Spinal cord (tissue), 10 donors: Measurements from ENCODE around the gene HAS3. TPM values are rescaled to one million over a fixed set of nuclear protein-coding genes. Genes with fewer than 3 reads are reported as not detected.
"Not testable (repeated sequence)": the region's sequence is repeated elsewhere in the genome, so short reads cannot be mapped to it uniquely, and the experiment has no call there.

Experiments
- DNase-seq, 6 donors: peaks; one replicate each; pipeline versions ENCODE4 v3.0.0 to v3.0.0-alpha.2; 2013 to 2015; ENCODE audit warnings: low spot score in 6 of 6, low read depth in 4 of 6
- H3K27ac ChIP-seq: one replicate; pipeline ENCODE4 v1.5.1; 2013; ENCODE audit warnings: low read depth, low read length, control low read depth
- H3K27me3 ChIP-seq: one replicate; pipeline ENCODE4 v1.6.1; 2013; ENCODE audit warnings: low read length; ENCODE audit not compliant: control insufficient read depth, insufficient read depth
- H3K36me3 ChIP-seq: one replicate; pipeline ENCODE4 v1.6.1; 2013; ENCODE audit warnings: low read length; ENCODE audit not compliant: control insufficient read depth, insufficient read depth
- H3K4me1 ChIP-seq: one replicate; pipeline ENCODE4 v1.6.1; 2013; ENCODE audit warnings: low read length; ENCODE audit not compliant: control insufficient read depth, insufficient read depth
- H3K4me3 ChIP-seq: one replicate; pipeline ENCODE4 v1.5.1; 2013; ENCODE audit warnings: low read depth, low read length, control low read depth
- H3K9me3 ChIP-seq: one replicate; pipeline ENCODE4 v1.6.1; 2013; ENCODE audit warnings: low read length; ENCODE audit not compliant: control insufficient read depth, insufficient read depth
- WGBS: methylation state at CpG from one replicate; pipeline ENCODE4 v1.1.5; 2013; ENCODE audit warnings: missing lambda C conversion rate; ENCODE audit not compliant: insufficient coverage; 5-methylcytosine and 5-hydroxymethylcytosine counted together
- long read RNA-seq, 4 donors: transcript quantifications; one replicate each; lab custom pipeline, GENCODE V29; 2026
- polyA plus RNA-seq, 2 donors: library from polyadenylated mRNA; unstranded; fragments of 120-200 nt; gene quantifications; one replicate each; pipeline ENCODE4 v1.2.1, GENCODE V29; 2013; ENCODE audit not compliant: insufficient read length in 2 of 2
- total RNA-seq, 2 donors: library from RNA; depleted of rRNA in 1 of 2; stranded (reverse); fragments of 120-200 nt in 1 of 2; fragments of >200 nt in 1 of 2; gene quantifications; one replicate each; pipeline versions ENCODE4 v1.2.3 to v1.2.4, GENCODE V29; 2013 to 2014
- donor health status: healthy.

The HAS3 gene, protein sequence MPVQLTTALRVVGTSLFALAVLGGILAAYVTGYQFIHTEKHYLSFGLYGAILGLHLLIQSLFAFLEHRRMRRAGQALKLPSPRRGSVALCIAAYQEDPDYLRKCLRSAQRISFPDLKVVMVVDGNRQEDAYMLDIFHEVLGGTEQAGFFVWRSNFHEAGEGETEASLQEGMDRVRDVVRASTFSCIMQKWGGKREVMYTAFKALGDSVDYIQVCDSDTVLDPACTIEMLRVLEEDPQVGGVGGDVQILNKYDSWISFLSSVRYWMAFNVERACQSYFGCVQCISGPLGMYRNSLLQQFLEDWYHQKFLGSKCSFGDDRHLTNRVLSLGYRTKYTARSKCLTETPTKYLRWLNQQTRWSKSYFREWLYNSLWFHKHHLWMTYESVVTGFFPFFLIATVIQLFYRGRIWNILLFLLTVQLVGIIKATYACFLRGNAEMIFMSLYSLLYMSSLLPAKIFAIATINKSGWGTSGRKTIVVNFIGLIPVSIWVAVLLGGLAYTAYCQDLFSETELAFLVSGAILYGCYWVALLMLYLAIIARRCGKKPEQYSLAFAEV
- 1 to 10 TPM; 1.4 to 1.7 TPM for total RNA-seq
- 1 to 10 TPM; 5.8 to 6.6 TPM for polyA plus RNA-seq
- long read RNA-seq, donor 1, partial matches to known transcripts: 0 of 1 reads
- long read RNA-seq, donor 1, other reads (novel, unspliced or antisense): 0 of 1 reads
- long read RNA-seq, donor 2, partial matches to known transcripts: 13 of 13 reads
- long read RNA-seq, donor 2, other reads (novel, unspliced or antisense): 0 of 13 reads
- long read RNA-seq, donor 3: 0 reads
- long read RNA-seq, donor 4, partial matches to known transcripts: 5 of 23 reads
- long read RNA-seq, donor 4, other reads (novel, unspliced or antisense): 18 of 23 reads

DNA sequence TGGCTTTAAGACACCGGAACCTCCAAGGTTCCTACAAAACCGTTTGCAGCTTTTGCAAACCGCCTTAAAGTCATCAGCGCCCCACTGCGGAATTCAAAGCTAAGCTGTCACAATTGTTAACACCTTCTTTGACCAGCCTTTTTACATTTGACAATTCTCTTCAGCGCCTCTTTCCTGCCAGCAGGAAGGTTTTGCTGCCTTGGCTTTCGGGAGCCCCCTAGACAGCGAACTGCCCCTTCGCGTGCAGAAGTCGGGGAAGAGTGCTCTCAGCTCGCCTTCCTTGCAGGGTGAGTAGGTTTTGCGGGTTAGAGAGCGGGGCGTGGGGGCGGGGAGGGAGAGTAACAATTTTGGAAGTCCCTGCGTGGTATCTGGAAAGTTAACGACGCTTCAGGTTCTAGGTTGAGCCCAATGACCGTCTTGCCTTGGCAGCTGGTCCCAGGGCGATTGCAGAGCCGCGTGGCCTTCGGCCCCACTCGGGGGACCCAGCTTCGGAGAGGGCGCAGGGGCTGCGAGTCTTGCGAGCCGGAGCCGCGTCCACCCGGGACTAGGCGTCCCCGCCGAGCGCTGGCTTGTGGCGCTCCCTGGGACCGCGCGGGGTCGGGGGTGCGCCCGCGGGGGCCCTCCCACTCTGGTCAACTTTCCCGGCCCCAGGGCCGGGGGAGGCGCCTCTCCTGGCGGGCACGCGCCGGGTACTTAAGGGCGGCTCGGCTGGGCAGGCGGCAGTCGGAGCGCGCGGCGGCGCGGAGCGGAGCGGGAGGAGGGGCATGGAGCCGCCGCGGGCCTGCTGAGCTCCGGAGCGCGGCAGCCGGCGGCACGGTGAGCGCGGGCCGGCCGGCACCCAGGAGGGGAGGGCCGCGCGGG is at the start of gene HAS3:
TSS of gene HAS3 (plus strand) at position 153 of the 861 bp plus-strand sequence. CDS start 3,743 bp downstream, outside the sequence.
- Histone ChIP-seq H3K4me3 (peak within 1 kb of the TSS; percentile 43), H3K36me3 (peaks cover 19% of the 10 kb centered on the region), H3K27me3 (peaks cover 17% of the 10 kb centered on the region), H3K4me1 (peaks cover 42% of the 10 kb centered on the region), H3K27ac (no peak within 1 kb of the TSS), H3K9me3 (no peaks in the 10 kb centered on the region)
- peak in 2 of 6 donors; percentile 82 to 93 for DNase-seq
- WGBS: under 1% methylated on average over 80 of the region's 80 CpGs

DNA sequence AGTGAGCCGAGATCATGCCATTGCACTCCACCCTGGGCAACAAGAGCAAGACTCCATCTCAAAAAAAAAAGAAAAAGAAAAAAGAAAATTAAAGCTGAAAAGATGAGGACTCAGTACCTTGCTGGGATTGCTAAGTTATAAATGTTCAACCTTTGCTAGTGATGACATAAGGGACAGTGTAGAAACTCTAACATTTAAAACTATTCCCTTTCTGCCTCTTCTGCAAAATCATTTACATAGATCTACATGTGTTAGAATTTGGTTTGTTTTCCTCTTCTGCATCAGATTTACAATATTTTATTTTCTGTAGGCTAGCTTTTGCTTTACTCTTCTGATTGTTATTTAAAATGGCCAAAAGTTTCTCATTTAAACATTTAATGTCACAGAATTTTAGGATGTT is 49.5 kb upstream of the HAS3 start:
- Histone ChIP-seq H3K4me1 (no peaks in the 10 kb centered on the region), H3K36me3 (no peaks in the 10 kb centered on the region), H3K4me3 (no peak overlapping the region), H3K27ac (no peak overlapping the region), H3K27me3 (no peaks in the 10 kb centered on the region), H3K9me3 (no peaks in the 10 kb centered on the region)
- WGBS: no CpG with 5 or more reads among the region's 1 CpG
- no peak for DNase-seq

DNA sequence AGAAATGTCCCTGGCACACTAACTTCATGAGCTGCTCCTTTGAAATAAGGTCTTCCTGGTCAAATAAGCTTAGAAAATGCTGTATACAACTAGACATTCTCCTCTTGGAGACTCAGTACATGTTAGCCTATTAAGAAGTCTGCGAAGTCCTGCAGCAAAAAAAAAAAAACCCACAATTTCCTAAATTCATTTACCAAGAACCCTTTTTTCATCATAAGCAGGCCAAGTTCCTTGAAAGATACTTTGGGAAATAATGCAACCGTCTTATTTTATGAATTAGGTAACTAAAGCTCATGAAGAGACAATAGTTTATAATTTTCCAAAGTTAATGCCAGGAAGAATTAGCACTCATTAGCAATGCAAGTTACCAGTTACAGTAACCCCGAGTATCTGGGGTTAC is 49.0 kb upstream of the HAS3 start:
- WGBS: 80% methylated on average over 1 of the region's 3 CpGs
- no peaks in the 10 kb centered on the region for H3K9me3 ChIP-seq
- no peak for DNase-seq
- no peak overlapping the region for H3K27ac ChIP-seq
- no peaks in the 10 kb centered on the region for H3K27me3 ChIP-seq
- H3K36me3 ChIP-seq: no peaks in the 10 kb centered on the region
- H3K4me1 ChIP-seq: no peaks in the 10 kb centered on the region
- H3K4me3 ChIP-seq: no peak overlapping the region

DNA sequence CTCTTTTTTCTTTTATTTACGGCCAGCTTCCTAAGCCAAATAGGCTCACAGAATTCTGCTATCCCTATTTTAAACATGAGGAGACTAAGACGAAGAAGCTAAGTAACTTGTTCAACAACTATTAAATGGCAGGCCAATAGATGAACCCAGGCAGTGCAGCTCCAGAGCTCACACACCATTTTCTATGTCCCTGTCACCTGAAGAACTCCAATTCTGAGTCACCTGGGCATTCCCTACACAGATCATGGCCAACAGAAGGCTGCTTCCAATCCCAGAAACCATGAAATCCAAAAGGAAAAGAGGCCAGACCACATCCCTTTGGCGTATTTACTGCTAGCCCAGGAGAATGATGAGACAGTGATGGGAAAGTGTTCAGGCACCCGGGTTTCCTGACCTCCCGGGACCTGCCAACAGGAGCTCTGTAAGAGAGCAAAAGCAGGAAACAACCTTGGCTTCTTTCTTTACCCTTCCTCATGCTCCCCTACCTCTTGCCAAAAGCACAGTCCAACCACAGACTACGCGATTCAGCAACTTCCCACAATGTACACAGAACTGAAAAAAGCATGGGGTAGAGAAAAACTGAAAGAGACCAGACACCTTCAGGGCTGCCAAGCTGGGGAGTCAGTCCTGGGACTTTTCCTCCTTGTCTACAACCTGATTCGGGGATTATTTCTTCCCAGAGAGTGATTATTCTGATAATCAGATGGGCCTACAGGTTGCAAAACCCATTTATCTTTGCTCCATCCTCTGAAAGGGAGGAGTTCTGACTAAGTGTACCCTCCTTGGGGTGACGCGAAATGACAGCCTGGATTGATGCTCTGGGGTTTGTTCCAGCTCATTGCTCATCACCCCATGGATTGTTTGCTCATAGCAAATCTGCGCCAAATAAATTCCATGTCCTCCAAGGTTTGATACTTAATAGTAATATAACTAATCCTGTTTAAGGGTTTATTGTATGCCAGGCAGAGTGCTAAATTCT is 47.8 kb upstream of the HAS3 start:
- Histone ChIP-seq H3K4me3 (no peak overlapping the region), H3K9me3 (no peaks in the 10 kb centered on the region), H3K36me3 (no peaks in the 10 kb centered on the region), H3K4me1 (no peaks in the 10 kb centered on the region), H3K27ac (no peak overlapping the region), H3K27me3 (no peaks in the 10 kb centered on the region)
- peak in 1 of 6 donors; percentile 23 for DNase-seq
- WGBS: 65% methylated on average over 5 of the region's 11 CpGs

DNA sequence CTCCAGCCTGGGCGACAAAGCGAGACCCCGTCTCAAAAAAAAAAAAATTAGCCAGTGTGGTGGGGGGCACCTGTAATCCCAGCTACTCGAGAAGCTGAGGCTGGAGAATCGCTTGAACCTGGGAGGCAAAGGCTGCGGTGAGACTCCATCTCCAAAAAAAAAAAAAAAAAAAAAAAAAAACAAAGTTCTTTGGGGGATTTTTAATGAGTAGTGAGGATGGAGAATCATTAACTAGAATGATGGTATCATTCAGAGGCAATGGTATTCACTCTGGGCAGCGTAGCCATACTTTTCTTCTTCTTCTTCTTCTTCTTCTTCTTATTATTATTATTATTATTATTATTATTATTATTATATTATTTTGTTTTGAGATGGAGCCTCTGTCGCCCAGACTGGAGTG is 42.0 kb upstream of the HAS3 start:
- H3K9me3 ChIP-seq, H3K4me3 ChIP-seq, H3K4me1 ChIP-seq, H3K36me3 ChIP-seq, H3K27ac ChIP-seq, DNase-seq, H3K27me3 ChIP-seq: not testable (repeated sequence)
- WGBS: no CpG with 5 or more reads among the region's 8 CpGs

DNA sequence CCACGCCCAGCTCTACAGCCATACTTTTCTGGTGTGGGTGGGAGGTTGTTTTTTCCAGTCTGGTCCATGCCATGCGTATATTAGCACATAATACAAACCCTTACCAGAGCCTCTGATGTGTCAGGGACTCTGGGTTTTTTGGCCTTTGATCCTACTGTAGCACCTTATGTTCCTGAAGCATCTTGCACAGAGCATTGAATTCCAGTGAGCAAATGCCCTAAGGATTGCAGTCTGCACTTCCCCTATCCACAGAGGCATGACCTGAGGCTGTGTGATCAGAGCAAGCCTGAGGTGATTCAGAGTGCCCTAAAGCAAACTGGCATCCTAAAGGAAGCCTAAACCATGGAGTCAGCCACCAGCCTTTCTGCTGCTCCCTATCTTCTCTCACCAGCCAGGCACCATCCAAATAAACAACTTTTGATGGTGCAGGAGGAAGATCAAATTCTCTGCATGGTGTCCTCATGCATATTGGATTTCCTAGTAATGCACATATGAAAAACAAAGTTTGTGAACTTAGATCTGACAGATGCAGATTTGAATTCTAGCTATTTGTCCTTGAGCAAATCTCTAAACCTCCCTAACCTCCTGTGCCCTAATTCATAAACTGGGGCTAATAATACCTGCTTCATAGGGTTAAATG is 41.2 kb upstream of the HAS3 start:
- H3K4me3 ChIP-seq: no peak overlapping the region
- H3K4me1 ChIP-seq: peaks cover 5% of the 10 kb centered on the region
- no peaks in the 10 kb centered on the region for H3K36me3 ChIP-seq
- H3K27me3 ChIP-seq: no peaks in the 10 kb centered on the region
- no CpG with 5 or more reads among the region's 2 CpGs for WGBS
- DNase-seq: no peak
- no peak overlapping the region for H3K27ac ChIP-seq
- no peaks in the 10 kb centered on the region for H3K9me3 ChIP-seq

DNA sequence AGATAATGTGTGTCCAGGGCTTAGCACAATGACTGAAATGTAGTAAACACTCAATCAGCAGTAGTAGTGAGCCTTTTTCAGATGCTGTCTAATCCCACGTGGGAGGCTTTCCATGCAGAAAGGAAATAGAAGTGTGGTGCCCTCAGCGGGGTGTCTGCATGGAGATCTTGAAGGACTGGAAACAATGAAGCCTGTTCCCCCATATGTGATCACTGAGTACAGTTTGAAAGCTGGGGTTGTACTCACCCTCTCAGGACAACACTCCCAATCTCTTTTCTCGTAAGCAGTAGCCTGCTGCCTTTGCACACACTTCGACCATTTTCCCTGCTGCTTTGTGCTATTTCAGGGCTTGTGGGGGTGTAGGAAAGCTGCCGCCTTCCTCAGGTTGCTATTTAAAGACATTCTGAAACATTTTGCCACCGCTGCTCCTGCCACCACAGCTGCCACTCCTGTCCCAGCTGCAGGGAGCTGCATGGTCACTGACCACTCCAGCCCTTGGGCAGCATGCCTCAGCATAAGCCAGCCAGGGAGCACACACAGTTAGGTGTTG is 40.6 kb upstream of the HAS3 start:
- DNase-seq: peak in 1 of 6 donors; percentile 44
- no peak overlapping the region for H3K27ac ChIP-seq
- no peaks in the 10 kb centered on the region for H3K27me3 ChIP-seq
- no peaks in the 10 kb centered on the region for H3K9me3 ChIP-seq
- H3K4me1 ChIP-seq: peaks cover 5% of the 10 kb centered on the region
- no peak overlapping the region for H3K4me3 ChIP-seq
- WGBS: 24% methylated on average over 3 of the region's 6 CpGs
- H3K36me3 ChIP-seq: no peaks in the 10 kb centered on the region

DNA sequence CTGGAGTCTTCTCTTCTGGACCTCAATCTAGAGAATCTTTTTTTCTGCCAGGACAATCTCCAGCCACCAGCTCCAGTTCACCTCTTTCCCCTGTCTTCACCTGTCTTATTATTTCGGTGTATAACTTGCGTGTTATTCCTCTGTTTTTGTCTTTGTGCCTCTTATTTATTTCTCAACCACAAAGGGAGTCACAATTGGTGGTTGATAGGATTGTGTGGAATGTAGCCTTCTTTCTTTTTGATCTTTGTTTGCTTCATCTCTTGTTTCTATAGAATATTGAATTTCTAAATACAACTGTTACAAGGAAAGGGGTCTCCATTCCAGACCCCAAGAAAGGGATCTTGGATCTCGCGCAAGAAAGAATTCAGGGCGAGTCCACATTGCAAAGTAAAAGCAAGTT is 35.9 kb upstream of the HAS3 start:
- Histone ChIP-seq H3K36me3 (no peaks in the 10 kb centered on the region), H3K27me3 (no peaks in the 10 kb centered on the region), H3K4me1 (peaks cover 9% of the 10 kb centered on the region), H3K27ac (no peak overlapping the region), H3K4me3 (no peak overlapping the region), H3K9me3 (no peaks in the 10 kb centered on the region)
- no CpG with 5 or more reads among the region's 5 CpGs for WGBS
- DNase-seq: no peak
